ENCODE data around the gene SPATA13. TPM values are rescaled to one million over a fixed set of nuclear protein-coding genes. Genes with fewer than 3 reads are reported as not detected.
"Not testable (repeated sequence)": the region's sequence is repeated elsewhere in the genome, so short reads cannot be mapped to it uniquely, and the experiment has no call there.

Gene SPATA13
- total RNA-seq, 1 experiment from 2014 or later: 28.7 TPM

- no peak for DNase-seq
- Histone ChIP-seq H2AFZ (no peak overlapping the region), H3K4me2 (no peak overlapping the region), H3K36me3 (ENCODE audit: low read depth) (no peaks in the 10 kb centered on the region), H3K4me3 (no peak overlapping the region), H3K4me1 (replicated peaks; ENCODE audit: insufficient read depth) (no peaks in the 10 kb centered on the region), H3F3A (ENCODE audit: insufficient read depth, low read depth) (no peaks in the 10 kb centered on the region), H4K20me1 (ENCODE audit: insufficient read depth) (no peaks in the 10 kb centered on the region), H3K9me3 (ENCODE audit: insufficient read depth, low read depth) (no peaks in the 10 kb centered on the region), H3K27me3 (ENCODE audit: insufficient read depth, low read depth) (no peaks in the 10 kb centered on the region), H3K9me2 (ENCODE audit: insufficient read depth) (no peaks in the 10 kb centered on the region), H3K27ac (no peak overlapping the region), H3K79me2 (ENCODE audit: low read depth) (no peaks in the 10 kb centered on the region)
- intact Hi-C loops (cut with micrococcal nuclease; ENCODE audit: unreplicated experiment): no loop called here
- TF ChIP-seq CTCF (conservative IDR thresholded peaks at IDR 0.05) (no peak), EZH2 (IDR thresholded peaks at IDR 0.05; ENCODE audit: low read depth) (no peak)
- ChIA-PET POLR2A (ENCODE audit: unreplicated experiment) (no interaction called here), CTCF (no interaction called here)
- no TSS peak for BruUV-seq (replicated peaks)
These were observed 44.4 kb upstream of the SPATA13 start for GRCh38 chr13:24116131-24116530.

- Histone ChIP-seq H3F3A (ENCODE audit: insufficient read depth, low read depth) (no peaks in the 10 kb centered on the region), H3K36me3 (ENCODE audit: low read depth) (no peaks in the 10 kb centered on the region), H3K79me2 (ENCODE audit: low read depth) (no peaks in the 10 kb centered on the region), H4K20me1 (ENCODE audit: insufficient read depth) (no peaks in the 10 kb centered on the region), H3K4me3 (no peak overlapping the region), H3K27ac (no peak overlapping the region), H3K27me3 (ENCODE audit: insufficient read depth, low read depth) (no peaks in the 10 kb centered on the region), H2AFZ (no peak overlapping the region), H3K4me2 (no peak overlapping the region), H3K9me3 (ENCODE audit: insufficient read depth, low read depth) (no peaks in the 10 kb centered on the region), H3K4me1 (replicated peaks; ENCODE audit: insufficient read depth) (no peaks in the 10 kb centered on the region), H3K9me2 (ENCODE audit: insufficient read depth) (no peaks in the 10 kb centered on the region)
- intact Hi-C loops (cut with micrococcal nuclease; ENCODE audit: unreplicated experiment): no loop called here
- BruUV-seq (replicated peaks): no TSS peak
- TF ChIP-seq EZH2 (IDR thresholded peaks at IDR 0.05; ENCODE audit: low read depth) (no peak), CTCF (conservative IDR thresholded peaks at IDR 0.05) (no peak)
- ChIA-PET POLR2A (ENCODE audit: unreplicated experiment) (no interaction called here), CTCF (no interaction called here)
- no peak for DNase-seq
These were observed 41.9 kb upstream of the SPATA13 start for GRCh38 chr13:24118576-24118975.

GRCh38 chr13:24119626-24120508, 40.7 kb upstream of the SPATA13 start:
- no TSS peak for BruUV-seq (replicated peaks)
- H3K36me3 ChIP-seq (ENCODE audit: low read depth): no peaks in the 10 kb centered on the region
- no peak overlapping the region for H3K4me3 ChIP-seq
- no peaks in the 10 kb centered on the region for H3K79me2 ChIP-seq (ENCODE audit: low read depth)
- intact Hi-C loops (cut with micrococcal nuclease; ENCODE audit: unreplicated experiment): no loop called here
- H3K4me1 ChIP-seq (replicated peaks; ENCODE audit: insufficient read depth): 0 out of 2 replicates have a peak, but pooled peaks cover 5% of the 10 kb centered on the region
- no peak overlapping the region for H3K4me2 ChIP-seq
- H3K27me3 ChIP-seq (ENCODE audit: insufficient read depth, low read depth): no peaks in the 10 kb centered on the region
- H3F3A ChIP-seq (ENCODE audit: insufficient read depth, low read depth): no peaks in the 10 kb centered on the region
- H3K9me3 ChIP-seq (ENCODE audit: insufficient read depth, low read depth): no peaks in the 10 kb centered on the region
- H3K27ac ChIP-seq: no peak overlapping the region
- H2AFZ ChIP-seq: no peak overlapping the region
- no peaks in the 10 kb centered on the region for H3K9me2 ChIP-seq (ENCODE audit: insufficient read depth)
- ChIA-PET CTCF (no interaction called here), POLR2A (ENCODE audit: unreplicated experiment) (no interaction called here)
- no peak for TF ChIP-seq CTCF (conservative IDR thresholded peaks at IDR 0.05)
- TF ChIP-seq EZH2 (IDR thresholded peaks at IDR 0.05; ENCODE audit: low read depth): no peak
- no peak for DNase-seq
- H4K20me1 ChIP-seq (ENCODE audit: insufficient read depth): no peaks in the 10 kb centered on the region

GRCh38 chr13:24122045-24122444, 38.5 kb upstream of the SPATA13 start:
- Histone ChIP-seq H3F3A (ENCODE audit: insufficient read depth, low read depth) (peaks cover 10% of the 10 kb centered on the region; the same call in 1 of the 2 replicates), H3K4me1 (replicated peaks; ENCODE audit: insufficient read depth) (peaks cover 27% of the 10 kb centered on the region)
- H3K79me2 ChIP-seq (ENCODE audit: low read depth); DNase-seq; BruUV-seq (replicated peaks); H3K9me2 ChIP-seq (ENCODE audit: insufficient read depth); H4K20me1 ChIP-seq (ENCODE audit: insufficient read depth); H3K4me3 ChIP-seq; H3K4me2 ChIP-seq; CTCF ChIA-PET; H3K27ac ChIP-seq; H3K27me3 ChIP-seq (ENCODE audit: insufficient read depth, low read depth); H2AFZ ChIP-seq; intact Hi-C loops (cut with micrococcal nuclease; ENCODE audit: unreplicated experiment); H3K36me3 ChIP-seq (ENCODE audit: low read depth); H3K9me3 ChIP-seq (ENCODE audit: insufficient read depth, low read depth): not testable (repeated sequence)
- POLR2A ChIA-PET (ENCODE audit: unreplicated experiment): interaction anchor here (0.6 kb wide), 1 partner anchor 190 kb away, joined by 4 read pairs; no protein-coding TSS in a partner anchor

All from PC-9 (cell line).